Measurements from ENCODE around the gene RIN3. TPM values are rescaled to one million over a fixed set of nuclear protein-coding genes. Genes with fewer than 3 reads are reported as not detected.
A peak's percentile ranks its signal among the peaks of the same experiment; 100 is the strongest.

RIN3 gene
- total RNA-seq, 1 experiment from 2014 or later = 4.8 TPM

DNA sequence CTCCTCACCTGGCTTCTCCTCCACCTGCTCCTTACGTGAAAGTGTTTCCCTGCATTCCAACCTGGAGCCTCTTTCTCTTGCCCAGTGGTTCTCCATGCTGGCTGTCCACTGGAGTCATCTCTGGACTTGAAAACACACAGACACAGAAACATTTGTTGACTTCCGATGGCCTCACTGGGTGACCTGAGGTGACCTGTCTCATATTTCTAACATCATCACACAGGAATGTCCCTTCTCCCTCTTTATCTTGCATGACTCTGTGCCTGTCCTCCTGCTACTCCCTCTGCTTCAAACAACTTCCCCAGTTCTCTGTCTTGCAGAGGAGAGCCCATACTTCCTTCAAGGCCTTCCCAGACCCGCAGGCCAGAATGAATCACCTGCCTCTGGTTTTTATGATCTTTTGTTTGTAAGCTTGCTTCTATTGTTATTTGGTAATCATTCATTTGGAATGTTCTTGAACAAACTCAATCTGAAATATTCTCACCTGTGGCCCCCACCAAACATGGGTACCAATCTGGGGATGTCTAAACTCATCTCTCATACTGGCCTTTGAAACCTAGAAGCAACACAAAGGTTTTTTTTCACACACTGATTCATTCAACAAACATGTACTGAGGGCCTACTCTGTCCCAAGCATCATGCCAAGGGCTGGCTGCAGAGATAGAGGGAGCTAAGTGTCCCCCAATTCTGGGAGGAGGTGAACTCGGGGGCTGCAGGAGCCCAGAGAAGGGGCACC, 9.7 kb upstream of the RIN3 start:
- H3K27me3 ChIP-seq (ENCODE audit: low read length) = no peaks in the 10 kb centered on the region
- BruUV-seq (replicated peaks) = no TSS peak
- H3K9me3 ChIP-seq (ENCODE audit: low read length) = no peaks in the 10 kb centered on the region
- intact Hi-C loops (cut with micrococcal nuclease) = loop anchor here (5.0 kb wide), 2 partner anchors 38 to 103 kb away; no protein-coding TSS in a partner anchor
- ATAC-seq (peak; percentile 93), DNase-seq (peak; percentile 95)
- no peaks in the 10 kb centered on the region for H3K36me3 ChIP-seq (ENCODE audit: low read depth, low read length)
- peak overlapping the region; percentile 69 for H3K27ac ChIP-seq (ENCODE audit: low read length)
- H3K9ac ChIP-seq (ENCODE audit: low read length) = no peak overlapping the region
- no peak for TF ChIP-seq CTCF (conservative IDR thresholded peaks at IDR 0.05; ENCODE audit: low read depth, low read length)
- no peak for TF ChIP-seq EZH2 (IDR thresholded peaks at IDR 0.05; ENCODE audit: low read length, unreplicated experiment)
- TF ChIP-seq EZH2phosphoT487 (IDR thresholded peaks at IDR 0.05; ENCODE audit: borderline replicate concordance, low read length) = no peak
- no peak overlapping the region for H2AFZ ChIP-seq (ENCODE audit: low read length)
- POLR2A ChIA-PET (ENCODE audit: unreplicated experiment) = no interaction called here
- H3K79me2 ChIP-seq (ENCODE audit: low read length) = no peaks in the 10 kb centered on the region
- peaks cover 4% of the 10 kb centered on the region for H3F3A ChIP-seq (ENCODE audit: low read length, unreplicated experiment)
- H3K9me2 ChIP-seq (replicated peaks; ENCODE audit: low read length) = no peaks in the 10 kb centered on the region
- CTCF ChIA-PET = no interaction called here
- H3K4me3 ChIP-seq (ENCODE audit: low read length) = no peak overlapping the region
- peaks cover 61% of the 10 kb centered on the region for H3K4me1 ChIP-seq (ENCODE audit: insufficient read depth, low read length)
- H3K4me2 ChIP-seq (ENCODE audit: low read length) = peak overlapping the region; percentile 42
- H4K20me1 ChIP-seq (ENCODE audit: low read length) = no peaks in the 10 kb centered on the region

- DNase-seq = no peak
- ChIA-PET CTCF (no interaction called here), POLR2A (ENCODE audit: unreplicated experiment) (no interaction called here)
- Histone ChIP-seq H3K9ac (ENCODE audit: low read length) (no peak overlapping the region), H3F3A (ENCODE audit: low read length, unreplicated experiment) (peaks cover 4% of the 10 kb centered on the region), H3K9me2 (replicated peaks; ENCODE audit: low read length) (no peaks in the 10 kb centered on the region), H3K4me3 (ENCODE audit: low read length) (no peak overlapping the region), H3K4me1 (ENCODE audit: insufficient read depth, low read length) (peaks cover 65% of the 10 kb centered on the region), H3K4me2 (ENCODE audit: low read length) (no peak overlapping the region), H3K36me3 (ENCODE audit: low read depth, low read length) (no peaks in the 10 kb centered on the region), H3K27ac (ENCODE audit: low read length) (no peak overlapping the region), H3K79me2 (ENCODE audit: low read length) (no peaks in the 10 kb centered on the region), H2AFZ (ENCODE audit: low read length) (no peak overlapping the region), H3K9me3 (ENCODE audit: low read length) (no peaks in the 10 kb centered on the region), H4K20me1 (ENCODE audit: low read length) (no peaks in the 10 kb centered on the region), H3K27me3 (ENCODE audit: low read length) (no peaks in the 10 kb centered on the region)
- ATAC-seq = no peak
- no peak for TF ChIP-seq EZH2phosphoT487 (IDR thresholded peaks at IDR 0.05; ENCODE audit: borderline replicate concordance, low read length)
- TF ChIP-seq CTCF (conservative IDR thresholded peaks at IDR 0.05; ENCODE audit: low read depth, low read length) = no peak
- TF ChIP-seq EZH2 (IDR thresholded peaks at IDR 0.05; ENCODE audit: low read length, unreplicated experiment) = no peak
- BruUV-seq (replicated peaks) = no TSS peak
- intact Hi-C loops (cut with micrococcal nuclease) = no loop called here
These were observed 7.8 kb upstream of the RIN3 start for GRCh38 chr14:92505826-92506225.

DNA sequence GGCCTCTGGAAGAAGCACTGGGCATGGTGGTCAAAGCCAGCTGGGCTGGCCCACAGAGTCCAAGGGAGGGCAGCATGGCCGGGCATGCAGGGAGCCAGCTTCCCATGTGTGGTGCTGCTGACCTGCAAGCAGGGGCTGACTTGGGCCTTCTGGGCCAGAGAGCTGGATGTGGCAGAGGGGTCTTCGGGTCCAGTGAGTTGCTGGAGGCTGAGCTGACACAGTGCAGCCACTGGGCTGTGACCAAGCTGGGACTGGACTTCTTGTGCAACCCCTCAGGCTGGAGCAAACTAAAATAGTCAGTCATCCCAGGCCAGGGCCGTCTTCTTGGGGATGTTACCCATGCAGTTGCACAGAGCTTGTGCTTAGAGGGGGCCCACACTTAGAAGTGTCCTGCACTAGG, 7.3 kb upstream of the RIN3 start:
- Histone ChIP-seq H3K4me2 (ENCODE audit: low read length) (no peak overlapping the region), H3K4me3 (ENCODE audit: low read length) (no peak overlapping the region), H3K9ac (ENCODE audit: low read length) (no peak overlapping the region), H3K27me3 (ENCODE audit: low read length) (no peaks in the 10 kb centered on the region), H3K9me2 (replicated peaks; ENCODE audit: low read length) (no peaks in the 10 kb centered on the region), H3K4me1 (ENCODE audit: insufficient read depth, low read length) (peaks cover 69% of the 10 kb centered on the region), H4K20me1 (ENCODE audit: low read length) (no peaks in the 10 kb centered on the region), H3F3A (ENCODE audit: low read length, unreplicated experiment) (peaks cover 4% of the 10 kb centered on the region), H3K36me3 (ENCODE audit: low read depth, low read length) (no peaks in the 10 kb centered on the region), H2AFZ (ENCODE audit: low read length) (no peak overlapping the region), H3K9me3 (ENCODE audit: low read length) (no peaks in the 10 kb centered on the region), H3K79me2 (ENCODE audit: low read length) (no peaks in the 10 kb centered on the region), H3K27ac (ENCODE audit: low read length) (no peak overlapping the region)
- intact Hi-C loops (cut with micrococcal nuclease) = no loop called here
- BruUV-seq (replicated peaks) = no TSS peak
- TF ChIP-seq EZH2 (IDR thresholded peaks at IDR 0.05; ENCODE audit: low read length, unreplicated experiment) (no peak), CTCF (conservative IDR thresholded peaks at IDR 0.05; ENCODE audit: low read depth, low read length) (no peak), EZH2phosphoT487 (IDR thresholded peaks at IDR 0.05; ENCODE audit: borderline replicate concordance, low read length) (no peak)
- no peak for DNase-seq
- POLR2A ChIA-PET (ENCODE audit: unreplicated experiment) = no interaction called here
- CTCF ChIA-PET = no interaction called here
- ATAC-seq = no peak

All from PC-3 (cell line).